NCI-H2171 (cell line): ENCODE measurements around the gene TBC1D22B.
"Not testable (repeated sequence)": the region's sequence is repeated elsewhere in the genome, so short reads cannot be mapped to it uniquely, and the experiment has no call there.

ENCODE experiments used
- DNase-seq: peaks from one replicate; lab custom pipeline; 2025; lab: John Stamatoyannopoulos, UW

Gene TBC1D22B

GRCh38 chr6:37321516-37322415 lies 64.2 kb downstream of the TBC1D22B start:
- no peak for DNase-seq

- peak; percentile 96 for DNase-seq
Measured at GRCh38 chr6:37323580-37323979, 66.0 kb downstream of the TBC1D22B start.

GRCh38 chr6:37324131-37325033 lies 66.8 kb downstream of the TBC1D22B start:
- no peak for DNase-seq

GRCh38 chr6:37330345-37330744 lies 72.8 kb downstream of the TBC1D22B start:
- not testable (repeated sequence) for DNase-seq

GRCh38 chr6:37331047-37331446 lies 73.5 kb downstream of the TBC1D22B start:
- DNase-seq: no peak

GRCh38 chr6:37332894-37333293 lies 75.3 kb downstream of the TBC1D22B start:
- no peak for DNase-seq

GRCh38 chr6:37334047-37334446 lies 76.5 kb downstream of the TBC1D22B start:
- no peak for DNase-seq

- DNase-seq: not testable (repeated sequence)
Measured at GRCh38 chr6:37338317-37338716, 80.7 kb downstream of the TBC1D22B start.

- no peak for DNase-seq
Measured at GRCh38 chr6:37338745-37339255, 81.2 kb downstream of the TBC1D22B start.

- DNase-seq: no peak
Measured at GRCh38 chr6:37339741-37340638, 82.4 kb downstream of the TBC1D22B start.

- no peak for DNase-seq
Measured at GRCh38 chr6:37340639-37340943, 83.0 kb downstream of the TBC1D22B start.

- no peak for DNase-seq
Measured at GRCh38 chr6:37343248-37343647, 85.7 kb downstream of the TBC1D22B start.

GRCh38 chr6:37344308-37344707 lies 86.7 kb downstream of the TBC1D22B start:
- no peak for DNase-seq

GRCh38 chr6:37345804-37346203 lies 88.2 kb downstream of the TBC1D22B start:
- DNase-seq: not testable (repeated sequence)

- DNase-seq: no peak
Measured at GRCh38 chr6:37347177-37347576, 89.6 kb downstream of the TBC1D22B start.

GRCh38 chr6:37347670-37348111 lies 90.1 kb downstream of the TBC1D22B start:
- no peak for DNase-seq

GRCh38 chr6:37351027-37351426 lies 93.5 kb downstream of the TBC1D22B start:
- no peak for DNase-seq

GRCh38 chr6:37352384-37352783 lies 94.8 kb downstream of the TBC1D22B start:
- DNase-seq: no peak

GRCh38 chr6:37353761-37354525 lies 96.4 kb downstream of the TBC1D22B start, which contains the start of gene RNF8:
Gene RNF8, plus strand, starts transcription at chr6:37353983. Its CDS starts 182 bp downstream, at chr6:37354165.
- peak; percentile 86 for DNase-seq

GRCh38 chr6:37354526-37355384 lies 97.2 kb downstream of the TBC1D22B start:
- no peak for DNase-seq
